ENCODE measurements around the gene LRSAM1.
A peak's percentile ranks its signal among the peaks of the same experiment; 100 is the strongest.

LRSAM1 gene

DNA sequence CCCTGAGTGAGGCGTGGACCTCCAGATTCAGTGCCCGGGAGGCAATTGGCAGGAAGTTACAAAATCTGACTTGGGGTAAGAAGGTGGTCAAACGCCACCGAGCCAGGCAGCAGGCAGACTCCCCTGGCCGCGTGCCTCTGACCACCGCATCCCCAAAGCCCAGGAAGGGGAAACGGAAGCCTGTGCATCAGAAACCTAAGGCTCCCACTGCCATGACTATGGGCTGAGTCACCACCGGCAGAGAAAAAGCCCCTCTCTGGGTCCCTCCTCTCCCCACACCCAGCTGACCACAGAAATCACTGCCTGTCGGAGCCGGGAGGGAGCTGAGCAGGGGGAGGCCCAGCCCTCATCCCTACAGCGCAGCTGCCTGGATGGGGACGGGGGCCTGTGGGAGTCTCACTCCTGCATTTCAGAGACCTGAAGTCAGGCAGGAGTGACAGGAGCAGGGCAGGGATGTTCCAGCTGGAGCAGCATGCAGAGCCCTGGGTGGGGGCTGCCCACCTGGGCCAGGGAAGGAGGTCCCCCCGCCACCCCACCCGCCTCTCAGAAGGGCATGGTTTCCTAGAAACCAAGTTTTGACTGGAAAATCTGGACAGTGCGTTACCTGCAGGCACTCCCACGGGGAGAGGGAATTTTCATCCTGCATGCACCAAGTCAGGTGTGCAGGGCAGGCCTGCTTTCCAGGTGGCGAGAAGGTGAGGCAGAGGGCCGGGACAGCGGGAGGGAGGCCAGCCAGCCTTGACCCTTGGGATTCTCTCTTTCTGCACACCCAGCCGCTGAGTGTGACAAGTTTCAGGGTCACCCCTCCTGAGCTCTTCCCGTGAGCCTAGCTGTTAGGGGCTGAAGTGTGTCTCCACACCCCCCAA, 68.2 kb downstream of the LRSAM1 start:
- DNase-seq = peak in 1 of 2 experiments; percentile 14

DNA sequence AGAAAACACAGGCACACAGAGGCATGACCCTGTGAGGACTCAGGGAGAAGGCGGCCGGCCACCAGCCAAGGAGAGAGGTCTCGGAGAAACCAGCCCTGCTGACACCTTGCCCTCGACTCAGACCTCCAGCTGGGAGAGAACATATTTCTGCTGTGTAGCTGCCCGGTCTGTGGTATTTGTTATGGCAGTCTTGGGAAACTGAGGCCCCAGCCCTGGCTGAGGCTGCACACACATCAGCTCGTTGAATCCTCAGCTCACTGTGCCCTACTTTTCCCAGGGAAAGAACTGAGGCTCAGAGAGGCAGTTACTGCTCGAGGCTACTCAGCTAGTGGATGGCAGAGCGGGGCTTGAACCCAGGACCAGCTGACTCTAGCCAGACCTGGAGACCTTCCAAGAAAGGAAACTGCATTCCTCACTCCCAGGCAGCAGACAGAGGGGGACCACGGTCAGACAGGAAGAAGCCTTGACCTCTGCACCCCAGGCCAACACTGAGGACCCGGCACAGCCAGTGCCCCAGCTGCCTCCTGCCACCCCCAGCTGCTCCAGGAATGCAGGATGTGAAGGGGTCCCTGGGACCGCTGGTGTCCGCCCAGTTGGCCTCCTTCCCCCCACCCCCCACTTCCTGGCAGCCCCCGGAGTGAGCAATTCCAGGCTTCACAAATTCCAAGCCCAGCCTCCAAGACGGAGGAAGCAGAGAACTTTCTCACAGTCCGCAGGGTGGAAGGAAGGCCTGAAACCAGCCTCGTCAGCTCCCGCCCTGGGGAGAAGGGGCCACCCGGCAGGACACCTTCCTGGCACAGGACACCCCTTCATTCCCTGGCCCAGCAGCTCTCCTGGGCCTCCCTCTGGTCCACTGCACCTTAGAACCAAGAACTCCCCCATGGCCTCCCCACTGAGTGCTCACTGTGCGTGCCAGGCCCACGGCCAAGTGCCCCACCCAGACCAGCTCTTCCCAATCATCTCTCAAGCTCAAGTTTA, 69.9 kb downstream of the LRSAM1 start:
- no peak for DNase-seq

DNA sequence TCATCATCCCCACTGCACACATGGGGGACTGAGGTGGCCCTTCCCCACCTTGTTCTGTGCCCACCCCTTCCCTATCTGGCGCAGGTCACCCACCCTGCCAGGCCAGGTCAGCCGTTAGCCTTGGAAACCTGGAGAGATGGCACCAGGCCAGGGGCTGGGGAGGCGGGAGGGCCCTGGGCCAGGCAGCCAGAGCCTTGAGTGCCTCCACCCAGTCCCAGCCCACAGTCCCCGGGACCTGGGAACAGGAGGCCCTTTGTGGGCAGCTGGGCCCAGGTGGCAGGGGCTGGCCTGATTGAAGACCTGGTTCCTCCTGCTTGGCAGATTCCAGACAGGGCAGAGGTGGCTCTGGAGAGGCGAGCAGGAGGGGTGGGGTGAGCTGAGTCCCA, 70.6 kb downstream of the LRSAM1 start:
- no peak for DNase-seq

DNA sequence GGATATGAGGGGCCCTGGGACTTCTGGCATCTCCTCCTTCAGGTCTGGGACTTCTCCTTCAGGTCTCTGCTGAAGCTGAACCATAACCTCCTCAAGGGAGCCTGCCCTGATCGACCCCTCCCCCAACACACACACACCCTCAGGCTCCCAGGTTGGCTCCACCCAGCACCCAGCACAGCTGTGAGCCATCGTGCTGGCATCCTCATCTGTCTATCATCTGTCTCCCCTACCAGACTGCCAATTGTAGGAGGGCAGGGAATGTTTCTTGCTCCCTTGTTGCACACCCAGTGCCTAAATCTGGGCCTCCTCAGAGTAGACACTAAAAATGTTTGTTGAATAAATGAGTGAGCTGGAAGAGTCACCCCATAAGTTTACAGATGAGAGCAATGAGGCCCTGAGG, 71.4 kb downstream of the LRSAM1 start:
- DNase-seq = no peak

DNA sequence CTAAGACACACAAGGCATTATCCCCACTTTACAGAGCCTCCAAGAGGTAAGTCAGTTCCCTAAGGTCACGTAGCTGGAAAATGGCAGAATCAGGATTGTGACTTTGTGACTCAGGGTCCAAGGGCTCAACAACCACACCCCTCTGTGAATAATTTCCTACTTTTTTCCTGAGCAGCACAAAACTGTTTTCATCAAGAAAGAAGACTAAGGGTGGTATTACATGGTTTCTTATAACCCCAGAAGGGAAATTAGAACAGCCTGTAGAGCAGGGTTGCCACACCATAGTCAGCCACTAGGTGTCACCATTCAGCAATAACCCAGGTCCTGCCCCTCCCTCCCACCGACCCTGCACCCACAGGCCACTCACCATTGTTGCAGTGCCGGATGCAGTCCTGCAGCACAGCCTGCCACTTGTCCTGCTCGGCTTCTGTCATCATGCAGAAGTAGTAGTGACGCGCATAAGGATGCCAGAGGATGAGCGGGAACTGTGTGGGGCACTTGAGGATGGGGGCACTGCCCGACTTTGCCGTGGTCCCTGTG, 72.1 kb downstream of the LRSAM1 start:
- no peak for DNase-seq

DNA sequence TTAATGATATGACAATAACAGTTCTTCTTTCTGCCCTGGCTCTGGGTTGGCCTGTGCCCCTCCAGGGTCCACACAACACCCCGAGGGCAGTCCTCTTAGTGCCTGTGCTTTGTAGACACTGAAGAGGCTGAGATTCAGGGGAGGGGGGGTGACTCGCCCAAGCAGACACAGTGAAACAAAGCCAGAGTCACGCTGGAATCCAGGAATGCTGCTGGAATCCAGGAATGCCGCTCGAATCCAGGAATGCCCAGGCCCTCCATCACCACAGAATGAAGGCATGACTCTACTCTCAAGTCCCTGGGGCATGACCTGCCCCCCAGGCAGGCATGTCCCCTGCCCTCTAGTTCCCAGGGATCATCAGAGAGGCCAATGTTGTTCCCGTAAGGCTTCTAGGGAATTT, 73.1 kb downstream of the LRSAM1 start:
- no peak for DNase-seq

DNA sequence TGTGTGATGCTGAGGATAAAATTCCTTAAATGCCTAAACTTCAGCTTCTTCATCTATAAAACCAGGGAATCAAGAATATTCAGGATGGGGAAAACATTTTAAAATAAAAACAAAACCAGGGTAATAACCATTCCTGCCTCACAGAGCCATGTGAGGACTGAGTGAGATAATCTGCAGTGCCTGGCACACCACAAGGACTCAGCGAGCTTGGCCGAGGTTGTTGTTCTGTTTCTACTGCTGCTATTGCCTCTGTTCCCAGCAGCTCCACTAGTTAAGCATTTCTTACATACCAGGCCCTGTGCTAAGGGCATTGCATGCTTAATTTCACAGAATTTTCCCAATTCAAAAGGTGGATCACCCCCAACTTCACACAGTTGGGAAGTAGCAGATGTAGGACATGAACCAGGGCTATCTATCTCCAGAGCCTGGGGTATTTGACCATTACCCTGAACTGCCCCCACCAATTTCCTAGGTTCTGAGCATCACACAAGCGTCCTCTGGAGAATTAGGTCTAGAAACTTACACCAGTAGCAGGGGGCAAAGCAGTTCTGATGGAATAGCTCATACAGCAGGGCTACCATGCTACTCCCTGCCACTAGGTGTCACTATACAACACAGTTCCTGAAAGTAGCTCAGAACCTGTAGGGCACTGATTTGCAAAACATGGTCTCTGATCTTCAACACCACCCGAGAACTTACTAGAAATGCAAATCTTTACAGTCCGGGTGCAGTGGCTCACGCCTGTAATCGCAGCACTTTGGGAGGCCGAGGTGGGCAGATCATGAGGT, 74.3 kb downstream of the LRSAM1 start:
- no peak for DNase-seq

DNA sequence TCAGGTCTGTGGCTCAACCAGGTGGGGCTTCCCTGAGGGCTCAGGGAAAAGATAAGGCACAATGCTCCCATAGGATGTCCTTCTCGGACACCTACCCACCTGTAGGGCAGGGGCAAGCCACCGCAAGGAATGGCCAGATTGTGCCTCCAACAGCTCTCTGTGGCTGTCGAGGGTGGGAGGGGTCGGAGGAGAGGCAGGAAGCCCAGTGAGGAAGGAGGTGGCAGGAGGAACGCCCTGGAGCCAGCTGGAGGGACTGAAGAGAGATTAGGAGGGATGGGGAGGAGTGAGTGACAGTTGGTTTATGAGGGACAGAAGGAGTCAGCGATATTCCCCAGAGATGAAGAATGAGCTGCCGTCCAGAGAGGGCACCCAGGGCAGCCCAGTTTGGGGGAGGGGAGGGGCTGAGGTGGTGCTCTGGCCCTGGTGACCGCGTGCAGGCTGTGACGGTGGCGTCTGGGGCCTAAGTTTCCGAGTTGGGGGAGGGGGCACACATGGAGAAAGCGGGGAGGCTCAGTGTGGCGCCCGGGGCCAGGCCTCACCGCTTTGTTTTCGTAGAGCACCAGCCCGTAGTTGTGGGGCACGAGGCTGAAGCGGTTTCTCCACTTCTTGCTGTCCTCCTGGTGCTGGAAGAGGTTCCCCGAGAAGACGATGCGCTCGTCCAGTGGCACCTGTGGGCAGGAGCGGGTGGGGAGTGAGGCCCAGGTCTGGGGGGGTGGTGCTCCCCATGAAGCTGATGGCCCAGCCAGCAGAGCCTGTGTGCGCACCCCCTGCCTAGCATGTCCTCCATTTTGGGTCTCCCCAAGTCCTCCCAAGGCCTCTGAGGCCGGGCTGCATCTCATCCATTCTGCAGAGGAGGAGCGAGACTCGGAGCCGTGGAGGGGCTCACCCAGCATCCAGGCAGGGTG, 75.6 kb downstream of the LRSAM1 start:
- DNase-seq = no peak

DNA sequence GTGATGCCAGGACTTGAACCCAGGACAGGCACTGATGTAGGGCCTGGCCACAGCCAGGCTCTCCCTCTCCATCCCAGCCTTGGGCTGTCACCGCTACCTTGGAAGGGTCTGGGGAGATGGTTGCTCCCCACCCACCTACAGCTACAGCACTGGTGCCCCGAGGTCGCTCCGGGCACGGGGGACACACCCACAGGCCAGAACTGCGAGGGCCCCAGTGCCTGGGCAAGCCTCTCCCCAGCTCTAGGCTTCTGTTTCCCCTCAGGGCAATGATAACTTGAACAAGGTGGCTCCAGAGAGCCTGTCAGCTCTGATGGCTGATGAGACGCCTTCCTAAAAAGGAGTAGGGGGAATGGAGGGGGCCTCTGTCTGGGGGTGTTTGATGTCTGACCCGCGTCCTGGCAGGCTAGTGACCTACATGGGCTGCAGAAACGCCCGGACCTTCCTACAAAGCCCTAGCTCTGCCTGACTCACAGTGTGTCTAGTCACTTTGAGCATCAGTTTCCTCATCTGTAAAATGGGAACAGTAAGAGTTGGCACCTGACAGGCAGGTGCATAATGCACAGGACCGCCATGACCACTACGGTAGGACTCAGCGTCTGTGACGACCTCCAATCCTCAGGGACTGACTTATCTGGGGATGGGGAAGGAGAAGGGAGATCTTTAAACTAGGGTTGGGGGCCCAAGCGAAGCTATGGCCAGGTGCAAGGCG, 76.4 kb downstream of the LRSAM1 start:
- DNase-seq = no peak

DNA sequence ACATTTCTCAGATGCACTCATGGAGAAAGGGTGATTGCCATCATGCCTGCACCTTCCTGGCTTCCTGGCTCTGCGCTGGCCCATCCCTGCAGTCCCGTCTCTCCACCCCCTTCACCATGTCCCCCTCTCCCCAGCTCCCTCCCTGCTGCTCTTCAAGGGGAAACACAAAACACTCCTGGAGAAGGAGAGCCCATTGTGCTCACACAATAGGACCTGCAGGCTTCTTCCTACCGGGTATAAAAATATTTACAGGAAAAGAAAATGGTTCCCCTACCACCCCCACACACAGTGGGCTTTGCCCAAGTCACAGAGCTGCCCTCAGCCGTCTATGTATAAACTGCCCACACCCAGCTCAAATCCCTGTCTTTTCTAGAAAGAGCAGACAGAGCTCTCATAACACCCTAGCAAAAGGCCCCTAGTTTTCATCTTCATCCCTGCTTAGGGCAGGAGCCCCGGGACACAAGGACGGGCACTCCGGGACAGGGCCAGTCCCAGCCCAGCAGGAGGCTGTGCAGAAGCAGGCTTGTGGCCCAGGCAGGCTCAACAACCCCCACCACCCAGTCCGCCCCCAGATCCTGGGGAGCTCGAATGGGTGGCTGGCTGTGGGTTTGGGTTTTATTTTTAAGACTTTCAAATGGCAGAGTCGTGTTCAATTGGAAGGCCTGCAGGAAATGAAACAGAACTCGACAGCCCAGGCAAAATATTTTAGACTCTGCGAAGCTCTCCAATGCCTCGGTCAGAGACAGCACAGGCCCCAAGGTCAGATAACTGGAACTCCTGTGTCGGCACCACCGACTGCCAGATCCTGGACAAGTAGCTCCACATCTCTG, 77.3 kb downstream of the LRSAM1 start:
- no peak for DNase-seq

DNA sequence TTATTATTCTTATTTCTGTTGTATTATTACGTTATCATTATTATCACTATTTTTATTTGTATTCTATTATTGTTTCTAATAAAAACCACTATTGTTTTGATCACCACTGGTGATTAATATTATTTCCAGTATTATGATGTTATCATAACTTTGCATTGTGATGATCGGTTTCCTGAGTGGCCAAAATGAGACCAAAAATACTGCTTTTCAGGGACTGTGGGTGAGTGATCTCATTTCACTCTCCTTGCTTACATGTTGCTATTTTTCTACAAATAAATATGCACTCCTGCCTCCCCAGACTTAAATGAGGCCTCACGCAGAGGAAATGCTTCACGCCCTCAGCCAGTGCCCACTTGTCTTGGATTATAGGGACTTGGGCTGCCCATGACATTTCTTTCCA, 78.4 kb downstream of the LRSAM1 start:
- DNase-seq = no peak

DNA sequence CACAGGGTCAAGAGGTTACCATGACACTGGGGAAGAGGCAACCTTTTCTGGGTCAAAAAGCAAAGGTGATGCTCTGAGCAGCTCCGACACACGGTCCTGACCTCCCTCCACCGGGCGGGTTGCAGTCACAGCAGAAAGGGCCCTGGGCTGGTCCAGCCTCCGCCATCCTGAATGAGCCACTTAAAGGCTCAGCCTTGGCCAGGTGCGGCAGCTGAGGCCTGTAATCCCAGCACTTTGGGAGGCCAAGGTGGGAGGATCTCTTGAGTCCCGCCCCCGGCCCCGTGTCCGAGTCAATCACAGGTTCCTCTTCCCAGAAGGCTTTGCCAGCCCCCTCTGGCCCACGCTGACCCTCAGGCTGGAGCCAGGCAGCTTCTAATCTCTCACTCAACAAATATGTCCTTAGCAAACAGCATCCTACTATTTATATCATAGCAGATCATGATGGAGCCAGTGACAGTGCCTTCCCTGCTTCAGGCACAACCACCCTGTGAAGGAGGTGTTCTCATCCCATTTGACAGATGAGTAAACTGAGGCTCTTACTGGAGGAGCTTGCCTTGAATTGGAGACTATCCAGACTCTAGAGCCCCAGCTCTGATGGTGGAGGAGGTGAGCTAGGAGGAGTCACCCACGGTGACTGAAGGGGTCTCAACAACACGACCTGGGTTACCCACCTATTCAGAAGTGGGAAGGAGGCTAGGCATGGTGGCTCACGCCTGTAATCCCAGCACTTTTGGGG, 79.1 kb downstream of the LRSAM1 start:
- DNase-seq = no peak

DNA sequence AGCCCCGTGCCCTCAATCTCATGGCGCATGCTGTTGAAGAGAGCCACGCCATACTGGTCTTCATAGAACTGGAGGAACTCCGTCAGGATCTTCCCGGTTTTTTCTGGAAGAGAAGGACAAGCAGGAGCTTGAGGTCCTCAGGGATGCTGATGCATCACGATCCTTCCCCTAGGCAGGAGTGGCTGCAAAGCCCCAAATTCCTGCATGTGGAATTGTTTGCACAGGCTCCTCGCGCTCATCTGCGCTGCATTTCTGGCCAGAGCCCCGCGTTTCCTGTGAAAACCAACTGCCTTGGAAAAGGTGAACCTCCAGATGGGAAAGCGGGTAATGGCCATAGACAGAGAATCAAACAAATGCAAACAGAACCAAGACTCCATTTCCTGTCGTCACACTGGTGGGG, 80.4 kb downstream of the LRSAM1 start:
- no peak for DNase-seq

DNA sequence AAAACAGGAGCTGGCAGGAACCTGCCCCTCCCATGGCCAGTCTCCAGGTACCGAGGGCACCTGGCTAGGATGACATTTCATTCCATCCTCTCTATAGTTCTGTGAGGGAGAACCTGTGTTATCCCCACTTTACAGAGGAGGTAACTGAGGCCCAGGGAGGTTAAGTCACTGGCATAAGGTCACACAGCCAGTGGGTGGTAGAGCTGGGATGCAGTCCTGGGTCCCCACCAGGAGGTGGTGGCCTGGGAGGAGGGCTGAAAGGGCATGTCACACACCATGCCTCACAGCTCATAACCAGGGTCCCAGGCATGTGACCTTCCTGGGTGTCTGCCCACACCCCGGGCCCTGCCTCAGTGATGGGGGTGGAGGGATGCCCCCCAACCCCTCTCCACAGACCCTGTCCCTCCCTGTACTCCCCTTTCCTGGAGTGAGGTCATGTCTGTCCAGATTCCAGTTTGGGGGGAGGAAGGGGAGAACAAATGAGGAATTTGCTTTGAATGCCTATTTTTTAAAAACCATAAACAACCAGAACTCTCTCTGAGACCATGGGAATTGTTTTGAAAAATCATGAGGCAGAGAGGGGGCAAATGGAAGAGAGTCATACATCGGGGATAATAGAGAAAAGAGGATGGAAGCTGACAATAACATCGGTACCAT, 83.1 kb downstream of the LRSAM1 start:
- DNase-seq = no peak

DNA sequence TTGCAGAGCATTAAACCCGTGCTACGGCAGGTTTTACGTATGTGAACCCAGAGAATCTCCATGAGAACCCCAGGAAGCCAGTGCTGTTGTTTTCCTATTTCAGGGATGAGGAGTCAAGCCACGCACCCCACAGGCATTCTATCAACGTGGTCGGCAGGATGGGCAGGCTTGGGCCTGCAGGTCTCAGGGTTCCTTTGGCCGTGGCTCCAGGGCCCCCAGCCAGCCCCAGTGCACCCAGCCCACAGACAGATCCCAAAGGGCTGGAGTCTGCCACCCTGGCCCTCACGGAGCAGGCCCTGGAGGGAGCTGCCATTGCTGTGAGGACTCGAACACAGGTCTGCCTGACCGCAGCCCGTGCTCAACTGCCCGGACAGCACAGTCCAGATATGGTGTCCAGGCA, 83.6 kb downstream of the LRSAM1 start:
- no peak for DNase-seq

DNA sequence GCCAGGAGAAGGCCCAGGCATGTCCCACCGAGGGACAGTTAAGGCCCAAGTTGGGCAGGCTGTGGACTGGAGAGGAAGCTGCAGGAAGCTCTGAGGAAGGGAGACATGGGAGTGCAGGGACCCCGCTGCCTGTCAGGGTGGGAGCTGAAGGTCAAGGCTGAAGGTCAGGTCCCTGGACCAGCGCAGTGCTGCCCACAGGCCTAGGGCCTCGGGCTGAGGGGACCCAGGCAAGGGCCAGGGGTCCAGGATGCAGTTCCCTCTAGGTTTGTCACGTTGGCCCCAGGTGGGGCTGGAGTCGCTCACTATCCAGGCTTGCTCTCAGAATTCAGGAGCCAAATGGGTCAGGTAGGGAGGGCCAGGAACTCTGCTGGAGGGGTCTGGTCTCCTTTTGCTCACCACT, 84.1 kb downstream of the LRSAM1 start:
- no peak for DNase-seq

DNA sequence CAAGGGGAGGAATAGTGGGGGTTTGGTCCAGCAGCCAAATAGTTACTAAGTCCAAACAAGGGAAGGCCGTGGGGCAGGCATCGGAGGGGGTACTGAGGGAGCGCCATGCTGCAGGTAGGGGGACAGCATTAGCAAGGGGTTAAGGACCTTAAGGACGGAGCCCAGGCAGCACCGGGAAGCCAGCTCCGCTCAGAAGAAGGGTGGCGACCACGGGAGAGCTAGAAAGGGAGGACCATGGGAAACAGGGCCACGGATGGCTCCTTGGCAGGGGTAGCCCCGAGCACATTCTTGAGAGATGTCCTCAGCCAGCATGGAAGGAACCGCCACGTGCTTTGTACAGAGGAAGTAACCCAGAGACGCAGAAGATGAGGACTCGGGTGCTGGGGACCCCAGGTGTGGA, 84.5 kb downstream of the LRSAM1 start:
- no peak for DNase-seq

DNA sequence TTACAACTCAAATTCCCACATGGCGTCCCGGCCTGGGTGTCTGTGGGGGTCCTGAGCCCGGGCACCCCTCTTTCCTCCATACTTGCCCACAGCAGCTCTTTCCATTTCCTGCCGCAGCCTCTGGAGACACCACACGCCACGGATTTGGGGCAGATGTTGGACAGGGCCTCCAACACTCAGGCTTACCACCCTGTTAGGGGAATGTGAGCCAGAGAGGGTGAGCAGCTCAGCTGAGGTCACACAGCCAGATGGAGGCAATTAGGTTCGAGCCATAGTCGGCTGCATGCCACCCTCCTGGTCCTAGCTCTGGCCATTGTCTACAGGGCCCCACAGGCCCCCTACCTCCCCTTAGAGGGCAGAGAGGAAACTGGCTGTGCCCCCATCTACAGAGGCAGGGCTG, 85.2 kb downstream of the LRSAM1 start:
- no peak for DNase-seq

DNA sequence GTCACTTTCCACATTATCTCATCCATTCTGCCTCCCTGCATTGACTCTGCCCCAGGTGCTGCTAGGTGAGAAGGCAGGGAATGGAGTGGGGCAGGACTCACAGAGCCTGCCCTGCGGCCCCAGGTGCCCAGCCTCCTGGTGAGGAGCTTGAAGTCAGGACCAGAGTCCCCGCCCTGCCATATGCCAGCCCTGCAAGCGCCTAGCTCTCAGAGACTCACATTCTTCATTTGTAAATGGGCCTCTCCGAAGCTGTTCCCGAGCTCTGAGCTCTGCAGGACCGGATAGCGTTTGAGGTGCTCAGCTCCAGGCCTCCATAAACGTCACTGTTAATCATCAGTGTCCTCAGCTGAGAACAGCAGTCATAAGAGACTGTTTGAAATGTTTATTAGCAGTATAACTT, 85.7 kb downstream of the LRSAM1 start:
- DNase-seq = no peak

All from stimulated activated CD4-positive, alpha-beta T cell treated with anti-CD3 and anti-CD28 coated beads, Interleukin-4, amount 100 ng/mL, for 4 hours (primary cell).